ENCODE data around the gene DNAJC1. TPM values are rescaled to one million over a fixed set of nuclear protein-coding genes. Genes with fewer than 3 reads are reported as not detected.

DNAJC1 gene
- total and polyA plus RNA-seq, 2 of the 8 experiments (the other 6 are each of a cell fraction or from before 2014, with no cell fraction given) = 6.8 to 14.8 TPM

DNA sequence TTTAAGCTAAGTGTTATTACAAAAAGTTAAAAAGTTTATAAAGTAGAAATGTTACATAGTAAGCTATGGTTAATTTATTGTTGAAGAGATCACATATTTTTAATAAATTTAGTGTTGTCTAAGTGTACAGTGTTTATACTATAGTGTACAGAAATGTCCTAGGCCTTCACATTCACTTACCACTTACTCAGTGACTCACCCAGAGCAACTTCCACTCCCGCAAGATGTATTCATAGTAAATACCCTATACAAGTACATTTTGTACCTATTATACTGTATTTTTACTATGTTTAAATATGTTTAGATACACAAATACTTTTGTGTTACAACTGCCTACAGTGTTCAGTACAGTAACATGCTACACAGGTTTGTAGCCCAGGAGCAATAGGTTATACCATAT lies 69.2 kb downstream of the DNAJC1 start:
- no peak overlapping the region for H3K4ac ChIP-seq (replicated peaks; ENCODE audit: insufficient read length, low read depth, low read length)
- DNase-seq (ENCODE audit: low read depth in 1 of 2, low spot score in 2 of 2) = no peak
- FAIRE-seq = no peak
- no peak overlapping the region for H2BK12ac ChIP-seq (ENCODE audit: low read depth, low read length)
- H2AK5ac ChIP-seq (ENCODE audit: low read depth, low read length) = no peak overlapping the region
- H2BK120ac ChIP-seq (replicated peaks; ENCODE audit: low read depth, low read length) = no peak overlapping the region
- no peak overlapping the region for H2BK15ac ChIP-seq (ENCODE audit: low read length)
- H3K9me3 ChIP-seq (ENCODE audit: insufficient read depth in 2 of 2, low read depth in 1 of 2, low read length in 1 of 2) = peaks cover 5 to 12% of the 10 kb centered on the region in 2 experiments; a peak in 3 of 4 replicates
- ChIA-PET CTCF (ENCODE audit: partially characterized antibody) (no interaction called here), POLR2A (ENCODE audit: partially characterized antibody) (interaction anchor here (0.7 kb wide), 1 partner anchor 284 kb away, joined by 3 read pairs; no protein-coding TSS in a partner anchor)
- H3K4me1 ChIP-seq (replicated peaks in 1 of 4; ENCODE audit: control insufficient read depth in 3 of 4, insufficient read depth in 4 of 4, low read length in 3 of 4) = no peaks in the 10 kb centered on the region
- H2AFZ ChIP-seq (ENCODE audit: low read length) = no peak overlapping the region
- no peak overlapping the region for H3K27ac ChIP-seq (ENCODE audit: low read depth, low read length)
- no peak overlapping the region for H3K14ac ChIP-seq (ENCODE audit: insufficient read length)
- H3K27me3 ChIP-seq (replicated peaks in 1 of 4; ENCODE audit: control insufficient read depth in 3 of 4, extremely low read depth in 1 of 4, insufficient read depth in 3 of 4, low read length in 3 of 4) = no peaks in the 10 kb centered on the region
- H2BK5ac ChIP-seq (ENCODE audit: low read depth, low read length) = no peak overlapping the region
- no peaks in the 10 kb centered on the region for H3K23me2 ChIP-seq (ENCODE audit: low read depth, low read length)
- H3K9ac ChIP-seq (replicated peaks in 1 of 4; ENCODE audit: extremely low read depth in 1 of 4, low read depth in 3 of 4, low read length in 3 of 4) = no peak overlapping the region
- no peak overlapping the region for H3K18ac ChIP-seq (ENCODE audit: extremely low read depth, low read length)
- WGBS, 2 experiments (ENCODE audit: extremely low coverage in 1 of 2, insufficient coverage in 1 of 2, insufficient read length in 1 of 2, insufficient replicate concordance in 2 of 2, low coverage in 1 of 2, low lambda C conversion rate in 2 of 2, missing lambda C conversion rate in 1 of 2) = 97% methylated on average over 1 of the region's 1 CpG; no CpG with 5 or more reads in 1 of the 2 experiments
- no peak overlapping the region for H4K5ac ChIP-seq (ENCODE audit: insufficient read length, low read depth, low read length)
- no peak overlapping the region for H3K4me2 ChIP-seq (ENCODE audit: insufficient read depth in 1 of 2, low read depth in 2 of 2, low read length in 2 of 2)
- H3K4me3 ChIP-seq (ENCODE audit: extremely low read depth in 1 of 4, insufficient read depth in 2 of 4, low read depth in 3 of 4, low read length in 4 of 4) = no peak overlapping the region
- H3K23ac ChIP-seq (ENCODE audit: insufficient read length) = no peak overlapping the region
- no peak overlapping the region for H4K91ac ChIP-seq (replicated peaks; ENCODE audit: insufficient read length, low read length)
- no peaks in the 10 kb centered on the region for H3K79me2 ChIP-seq (ENCODE audit: control insufficient read depth in 1 of 2, insufficient read depth in 2 of 2, low read length in 2 of 2)
- no peak overlapping the region for H2BK20ac ChIP-seq (ENCODE audit: low read length)
- no peaks in the 10 kb centered on the region for H3K79me1 ChIP-seq (ENCODE audit: low read depth, low read length)
- no peak overlapping the region for H3K56ac ChIP-seq (replicated peaks; ENCODE audit: insufficient read length, low read depth, low read length)
- H3K36me3 ChIP-seq (ENCODE audit: control insufficient read depth in 2 of 4, insufficient read depth in 4 of 4, low read length in 3 of 4) = peaks cover 0 to 5% (median 0%) of the 10 kb centered on the region in 4 experiments; a peak in 1 of 8 replicates
- H4K20me1 ChIP-seq (replicated peaks in 1 of 2; ENCODE audit: control insufficient read depth in 1 of 2, insufficient read depth in 2 of 2, low read length in 2 of 2) = no peaks in the 10 kb centered on the region
- no peak overlapping the region for H4K8ac ChIP-seq (ENCODE audit: extremely low read depth, insufficient read depth, low read length)
- no peak for TF ChIP-seq JUND (IDR thresholded peaks at IDR 0.05; ENCODE audit: low read length)
- TF ChIP-seq POU5F1 (IDR thresholded peaks at IDR 0.05; ENCODE audit: low read depth, low read length) = no peak
- TF ChIP-seq, protein P1, sequence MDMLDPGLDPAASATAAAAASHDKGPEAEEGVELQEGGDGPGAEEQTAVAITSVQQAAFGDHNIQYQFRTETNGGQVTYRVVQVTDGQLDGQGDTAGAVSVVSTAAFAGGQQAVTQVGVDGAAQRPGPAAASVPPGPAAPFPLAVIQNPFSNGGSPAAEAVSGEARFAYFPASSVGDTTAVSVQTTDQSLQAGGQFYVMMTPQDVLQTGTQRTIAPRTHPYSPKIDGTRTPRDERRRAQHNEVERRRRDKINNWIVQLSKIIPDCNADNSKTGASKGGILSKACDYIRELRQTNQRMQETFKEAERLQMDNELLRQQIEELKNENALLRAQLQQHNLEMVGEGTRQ (IDR thresholded peaks at IDR 0.05; ENCODE audit: low read length) = no peak
- no peak for TF ChIP-seq BRCA1 (IDR thresholded peaks at IDR 0.05; ENCODE audit: low read depth, low read length)
- no peak for TF ChIP-seq HDAC2 (IDR thresholded peaks at IDR 0.05; ENCODE audit: borderline replicate concordance in 1 of 2, low read depth in 2 of 2, low read length in 2 of 2)
- no peak for TF ChIP-seq CREB1 (IDR thresholded peaks at IDR 0.05)
- TF ChIP-seq SRF (IDR thresholded peaks at IDR 0.05; ENCODE audit: low read depth, low read length) = no peak
- no peak for TF ChIP-seq SIN3A (conservative IDR thresholded peaks at IDR 0.05 in 1 of 2, IDR thresholded peaks at IDR 0.05 in 1 of 2; ENCODE audit: low read depth in 1 of 2, low read length in 2 of 2)
- no peak for TF ChIP-seq RNF2 (IDR thresholded peaks at IDR 0.05; ENCODE audit: borderline replicate concordance, low read depth, low read length, missing control alignments, poor library complexity, severe bottlenecking)
- TF ChIP-seq, protein P2, sequence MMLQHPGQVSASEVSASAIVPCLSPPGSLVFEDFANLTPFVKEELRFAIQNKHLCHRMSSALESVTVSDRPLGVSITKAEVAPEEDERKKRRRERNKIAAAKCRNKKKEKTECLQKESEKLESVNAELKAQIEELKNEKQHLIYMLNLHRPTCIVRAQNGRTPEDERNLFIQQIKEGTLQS (IDR thresholded peaks at IDR 0.05; ENCODE audit: insufficient read depth, low read depth, low read length) = no peak
- TF ChIP-seq TBP (IDR thresholded peaks at IDR 0.05; ENCODE audit: low read depth, low read length) = no peak
